Measurements from ENCODE around the gene KCNH1.

Gene KCNH1

GRCh38 chr1:210922666-210923065, 211.3 kb downstream of the KCNH1 start:
- H3K9me3 ChIP-seq (ENCODE audit: control insufficient read depth, insufficient read depth, low read length), result no peaks in the 10 kb centered on the region
- no peak for DNase-seq (ENCODE audit: low read depth, low spot score)
- H3K27me3 ChIP-seq (ENCODE audit: control insufficient read depth, insufficient read depth, low read length), result no peaks in the 10 kb centered on the region
- no peaks in the 10 kb centered on the region; the same call in 1 of the 2 replicates for H3K4me1 ChIP-seq (ENCODE audit: control insufficient read depth, insufficient read depth, low read length)
- no peak overlapping the region for H3K27ac ChIP-seq (ENCODE audit: low read length)
- H3K36me3 ChIP-seq (ENCODE audit: control insufficient read depth, insufficient read depth, low read length), result no peaks in the 10 kb centered on the region
- H3K4me3 ChIP-seq (ENCODE audit: low read length), result no peak overlapping the region

- Histone ChIP-seq H3K36me3 (ENCODE audit: control insufficient read depth, insufficient read depth, low read length) (no peaks in the 10 kb centered on the region), H3K4me3 (ENCODE audit: low read length) (no peak overlapping the region)
- WGBS (ENCODE audit: insufficient coverage, insufficient read length), result no CpG with 5 or more reads among the region's 5 CpGs
Measured at GRCh38 chr1:210920716-210921694, 212.9 kb downstream of the KCNH1 start.

GRCh38 chr1:210920258-210920657, 213.7 kb downstream of the KCNH1 start:
- H3K27ac ChIP-seq (ENCODE audit: low read length), result no peak overlapping the region
- no peaks in the 10 kb centered on the region for H3K9me3 ChIP-seq (ENCODE audit: control insufficient read depth, insufficient read depth, low read length)
- peaks cover 1% of the 10 kb centered on the region; the same call in 1 of the 2 replicates for H3K4me1 ChIP-seq (ENCODE audit: control insufficient read depth, insufficient read depth, low read length)
- DNase-seq (ENCODE audit: low read depth, low spot score), result no peak
- H3K4me3 ChIP-seq (ENCODE audit: low read length), result no peak overlapping the region
- H3K36me3 ChIP-seq (ENCODE audit: control insufficient read depth, insufficient read depth, low read length), result no peaks in the 10 kb centered on the region
- no peaks in the 10 kb centered on the region for H3K27me3 ChIP-seq (ENCODE audit: control insufficient read depth, insufficient read depth, low read length)

More at GRCh38 chr1:210920716-210921694, 212.9 kb downstream of the KCNH1 start:
- H3K4me1 ChIP-seq (ENCODE audit: control insufficient read depth, insufficient read depth, low read length), result peaks cover 1% of the 10 kb centered on the region; the same call in 1 of the 2 replicates
- no peak for DNase-seq (ENCODE audit: low read depth, low spot score)
- H3K27me3 ChIP-seq (ENCODE audit: control insufficient read depth, insufficient read depth, low read length), result no peaks in the 10 kb centered on the region
- H3K27ac ChIP-seq (ENCODE audit: low read length), result no peak overlapping the region
- no peaks in the 10 kb centered on the region for H3K9me3 ChIP-seq (ENCODE audit: control insufficient read depth, insufficient read depth, low read length)

- Histone ChIP-seq H3K27ac (ENCODE audit: low read length) (no peak overlapping the region), H3K4me3 (ENCODE audit: low read length) (no peak overlapping the region), H3K9me3 (ENCODE audit: control insufficient read depth, insufficient read depth, low read length) (no peaks in the 10 kb centered on the region), H3K27me3 (ENCODE audit: control insufficient read depth, insufficient read depth, low read length) (no peaks in the 10 kb centered on the region), H3K4me1 (ENCODE audit: control insufficient read depth, insufficient read depth, low read length) (peaks cover 1% of the 10 kb centered on the region; the same call in 1 of the 2 replicates), H3K36me3 (ENCODE audit: control insufficient read depth, insufficient read depth, low read length) (no peaks in the 10 kb centered on the region)
- no CpG with 5 or more reads among the region's 1 CpG for WGBS (ENCODE audit: insufficient coverage, insufficient read length)
- DNase-seq (ENCODE audit: low read depth, low spot score), result no peak
Measured at GRCh38 chr1:210918893-210919292, 215.1 kb downstream of the KCNH1 start.

GRCh38 chr1:210917560-210918169, 216.3 kb downstream of the KCNH1 start:
- WGBS (ENCODE audit: insufficient coverage, insufficient read length), result no CpG with 5 or more reads among the region's 4 CpGs
- Histone ChIP-seq H3K27ac (ENCODE audit: low read length) (no peak overlapping the region), H3K36me3 (ENCODE audit: control insufficient read depth, insufficient read depth, low read length) (no peaks in the 10 kb centered on the region), H3K27me3 (ENCODE audit: control insufficient read depth, insufficient read depth, low read length) (no peaks in the 10 kb centered on the region), H3K4me3 (ENCODE audit: low read length) (no peak overlapping the region), H3K9me3 (ENCODE audit: control insufficient read depth, insufficient read depth, low read length) (no peaks in the 10 kb centered on the region), H3K4me1 (ENCODE audit: control insufficient read depth, insufficient read depth, low read length) (peaks cover 1% of the 10 kb centered on the region; the same call in 1 of the 2 replicates)
- no peak for DNase-seq (ENCODE audit: low read depth, low spot score)

GRCh38 chr1:210916548-210916947, 217.4 kb downstream of the KCNH1 start:
- H3K36me3 ChIP-seq (ENCODE audit: control insufficient read depth, insufficient read depth, low read length), result no peaks in the 10 kb centered on the region
- peaks cover 1% of the 10 kb centered on the region; the same call in 1 of the 2 replicates for H3K4me1 ChIP-seq (ENCODE audit: control insufficient read depth, insufficient read depth, low read length)
- WGBS (ENCODE audit: insufficient coverage, insufficient read length), result no CpG with 5 or more reads among the region's 4 CpGs
- no peak overlapping the region for H3K4me3 ChIP-seq (ENCODE audit: low read length)
- no peaks in the 10 kb centered on the region for H3K9me3 ChIP-seq (ENCODE audit: control insufficient read depth, insufficient read depth, low read length)
- H3K27me3 ChIP-seq (ENCODE audit: control insufficient read depth, insufficient read depth, low read length), result no peaks in the 10 kb centered on the region
- DNase-seq (ENCODE audit: low read depth, low spot score), result no peak
- no peak overlapping the region for H3K27ac ChIP-seq (ENCODE audit: low read length)

GRCh38 chr1:210915890-210916507, 217.9 kb downstream of the KCNH1 start:
- no CpG with 5 or more reads among the region's 6 CpGs for WGBS (ENCODE audit: insufficient coverage, insufficient read length)
- no peak overlapping the region for H3K27ac ChIP-seq (ENCODE audit: low read length)
- no peaks in the 10 kb centered on the region for H3K9me3 ChIP-seq (ENCODE audit: control insufficient read depth, insufficient read depth, low read length)

GRCh38 chr1:210912752-210913151, 221.2 kb downstream of the KCNH1 start:
- no peak overlapping the region for H3K4me3 ChIP-seq (ENCODE audit: low read length)
- H3K9me3 ChIP-seq (ENCODE audit: control insufficient read depth, insufficient read depth, low read length), result no peaks in the 10 kb centered on the region
- H3K27me3 ChIP-seq (ENCODE audit: control insufficient read depth, insufficient read depth, low read length), result no peaks in the 10 kb centered on the region
- H3K4me1 ChIP-seq (ENCODE audit: control insufficient read depth, insufficient read depth, low read length), result peaks cover 1% of the 10 kb centered on the region; the same call in 1 of the 2 replicates
- no CpG with 5 or more reads among the region's 2 CpGs for WGBS (ENCODE audit: insufficient coverage, insufficient read length)
- H3K36me3 ChIP-seq (ENCODE audit: control insufficient read depth, insufficient read depth, low read length), result no peaks in the 10 kb centered on the region
- no peak for DNase-seq (ENCODE audit: low read depth, low spot score)
- no peak overlapping the region for H3K27ac ChIP-seq (ENCODE audit: low read length)

More at GRCh38 chr1:210915890-210916507, 217.9 kb downstream of the KCNH1 start:
- Histone ChIP-seq H3K27me3 (ENCODE audit: control insufficient read depth, insufficient read depth, low read length) (no peaks in the 10 kb centered on the region), H3K4me1 (ENCODE audit: control insufficient read depth, insufficient read depth, low read length) (peaks cover 1% of the 10 kb centered on the region; the same call in 1 of the 2 replicates), H3K4me3 (ENCODE audit: low read length) (no peak overlapping the region), H3K36me3 (ENCODE audit: control insufficient read depth, insufficient read depth, low read length) (no peaks in the 10 kb centered on the region)
- DNase-seq (ENCODE audit: low read depth, low spot score), result no peak

- no peak for DNase-seq (ENCODE audit: low read depth, low spot score)
- H3K27ac ChIP-seq (ENCODE audit: low read length), result no peak overlapping the region
- H3K4me1 ChIP-seq (ENCODE audit: control insufficient read depth, insufficient read depth, low read length), result no peaks in the 10 kb centered on the region
- no CpG with 5 or more reads among the region's 2 CpGs for WGBS (ENCODE audit: insufficient coverage, insufficient read length)
- no peak overlapping the region for H3K4me3 ChIP-seq (ENCODE audit: low read length)
- H3K9me3 ChIP-seq (ENCODE audit: control insufficient read depth, insufficient read depth, low read length), result no peaks in the 10 kb centered on the region
- no peaks in the 10 kb centered on the region for H3K27me3 ChIP-seq (ENCODE audit: control insufficient read depth, insufficient read depth, low read length)
- H3K36me3 ChIP-seq (ENCODE audit: control insufficient read depth, insufficient read depth, low read length), result no peaks in the 10 kb centered on the region
Measured at GRCh38 chr1:210910020-210910575, 223.8 kb downstream of the KCNH1 start.

GRCh38 chr1:210908791-210909190, 225.2 kb downstream of the KCNH1 start:
- no peaks in the 10 kb centered on the region for H3K36me3 ChIP-seq (ENCODE audit: control insufficient read depth, insufficient read depth, low read length)
- H3K27ac ChIP-seq (ENCODE audit: low read length), result no peak overlapping the region
- no peaks in the 10 kb centered on the region for H3K9me3 ChIP-seq (ENCODE audit: control insufficient read depth, insufficient read depth, low read length)
- DNase-seq (ENCODE audit: low read depth, low spot score), result no peak
- no peaks in the 10 kb centered on the region for H3K4me1 ChIP-seq (ENCODE audit: control insufficient read depth, insufficient read depth, low read length)
- no CpG with 5 or more reads among the region's 3 CpGs for WGBS (ENCODE audit: insufficient coverage, insufficient read length)
- H3K4me3 ChIP-seq (ENCODE audit: low read length), result no peak overlapping the region
- no peaks in the 10 kb centered on the region for H3K27me3 ChIP-seq (ENCODE audit: control insufficient read depth, insufficient read depth, low read length)
